Measurements from ENCODE around the gene DCT.

Gene DCT

GRCh38 chr13:94390881-94391280 lies 88.6 kb downstream of the DCT start:
- no peak for DNase-seq

GRCh38 chr13:94389604-94390351 lies 89.7 kb downstream of the DCT start:
- DNase-seq: no peak

- DNase-seq: no peak
Measured at GRCh38 chr13:94387047-94387446, 92.4 kb downstream of the DCT start.

Data from activated CD4-positive, alpha-beta T cell treated with anti-CD3 and anti-CD28 coated beads for 1 hour (primary cell).